Measurements from ENCODE around the gene DLL4. TPM values are rescaled to one million over a fixed set of nuclear protein-coding genes. Genes with fewer than 3 reads are reported as not detected.

The DLL4 gene
- total and polyA plus RNA-seq, 2 donors (not counting 1 experiment from before 2014, with no cell fraction given): 0.07 to 0.30 TPM

- Histone ChIP-seq H3K36me3 (replicated peaks in 1 of 2; ENCODE audit: control extremely low read depth in 1 of 2, control insufficient read depth in 1 of 2, extremely low read depth in 1 of 2, insufficient read depth in 2 of 2, low read length in 1 of 2) (no peaks in the 10 kb centered on the region), H2AFZ (ENCODE audit: insufficient read depth, low read depth, low read length, poor library complexity, severe bottlenecking) (no peak overlapping the region), H3K4me2 (replicated peaks; ENCODE audit: low read depth, low read length, poor library complexity, severe bottlenecking) (no peak overlapping the region), H3K27me3 (replicated peaks in 1 of 4; ENCODE audit: control extremely low read depth in 1 of 4, control insufficient read depth in 3 of 4, insufficient read depth in 4 of 4, low read length in 3 of 4) (no peaks in the 10 kb centered on the region), H3K9ac (ENCODE audit: low read length) (no peak overlapping the region), H3K79me2 (ENCODE audit: control insufficient read depth, insufficient read depth, low read length) (no peaks in the 10 kb centered on the region), H3K4me3 (ENCODE audit: control extremely low read depth in 1 of 5, extremely low read depth in 1 of 5, insufficient read depth in 1 of 5, low read depth in 2 of 5, low read length in 4 of 5) (no peak overlapping the region), H3K27ac (ENCODE audit: low read length in 2 of 2) (no peak overlapping the region), H3K9me3 (ENCODE audit: control extremely low read depth in 1 of 3, control insufficient read depth in 2 of 3, insufficient read depth in 1 of 3, low read length in 2 of 3) (no peaks in the 10 kb centered on the region), H4K20me1 (ENCODE audit: control insufficient read depth, insufficient read depth, low read length, poor library complexity, severe bottlenecking) (no peaks in the 10 kb centered on the region), H3K4me1 (ENCODE audit: control insufficient read depth in 2 of 2, insufficient read depth in 2 of 2, low read length in 2 of 2) (peaks cover 16 to 32% of the 10 kb centered on the region in 2 donors)
- Mint-ChIP-seq H3K27me3 (no peaks in the 10 kb centered on the region), H3K27ac (peak overlapping the region; percentile 75), H3K9me3 (ENCODE audit: insufficient read depth) (no peaks in the 10 kb centered on the region), H3K4me1 (peaks cover 22% of the 10 kb centered on the region), H3K4me3 (no peak overlapping the region)
- intact Hi-C loops (cut with micrococcal nuclease): loop anchor here (10.0 kb wide), 3 partner anchors 505 to 985 kb away; partner anchors contain the start of genes MGA, RTF1 and SPTBN5
- ATAC-seq (ENCODE audit: low read depth): no peak
- POLR2A ChIA-PET: no interaction called here
- no peak for DNase-seq
- TF ChIP-seq CTCF (IDR thresholded peaks at IDR 0.05): no peak
- TF ChIP-seq EZH2 (IDR thresholded peaks at IDR 0.05; ENCODE audit: borderline replicate concordance, insufficient read depth, low read depth, low read length, poor library complexity, severe bottlenecking): no peak
- CTCF ChIA-PET: interaction anchor here (9.5 kb wide), 1 partner anchor 111 kb away, joined by 176 read pairs; no protein-coding TSS in a partner anchor
- WGBS (ENCODE audit: insufficient coverage): 83% methylated on average over 11 of the region's 17 CpGs
Observed at GRCh38 chr15:40909662-40910630, 19.2 kb upstream of the DLL4 start.

GRCh38 chr15:40911141-40911540, 18.0 kb upstream of the DLL4 start:
- Mint-ChIP-seq H3K4me3 (no peak overlapping the region), H3K27me3 (no peaks in the 10 kb centered on the region), H3K4me1 (peaks cover 14% of the 10 kb centered on the region), H3K9me3 (ENCODE audit: insufficient read depth) (no peaks in the 10 kb centered on the region), H3K27ac (no peak overlapping the region)
- DNase-seq: no peak
- CTCF ChIA-PET: interaction anchor here (0.9 to 9.5 kb wide), 4 partner anchors 8 to 110 kb away, joined by 3 to 176 read pairs (median 10); partner anchors contain the start of gene CHAC1
- H3K4me3 ChIP-seq (ENCODE audit: control extremely low read depth in 1 of 5, extremely low read depth in 1 of 5, insufficient read depth in 1 of 5, low read depth in 2 of 5, low read length in 4 of 5): no peak overlapping the region
- POLR2A ChIA-PET: no interaction called here
- TF ChIP-seq CTCF (IDR thresholded peaks at IDR 0.05) (no peak), EZH2 (IDR thresholded peaks at IDR 0.05; ENCODE audit: borderline replicate concordance, insufficient read depth, low read depth, low read length, poor library complexity, severe bottlenecking) (no peak)
- H3K9me3 ChIP-seq (ENCODE audit: control extremely low read depth in 1 of 3, control insufficient read depth in 2 of 3, insufficient read depth in 1 of 3, low read length in 2 of 3): no peaks in the 10 kb centered on the region
- no peak overlapping the region for H3K4me2 ChIP-seq (replicated peaks; ENCODE audit: low read depth, low read length, poor library complexity, severe bottlenecking)
- no peaks in the 10 kb centered on the region for H3K27me3 ChIP-seq (replicated peaks in 1 of 4; ENCODE audit: control extremely low read depth in 1 of 4, control insufficient read depth in 3 of 4, insufficient read depth in 4 of 4, low read length in 3 of 4)
- no peak overlapping the region for H3K27ac ChIP-seq (ENCODE audit: low read length in 2 of 2)
- ATAC-seq (ENCODE audit: low read depth): no peak
- peaks cover 8 to 20% of the 10 kb centered on the region in 2 donors for H3K4me1 ChIP-seq (ENCODE audit: control insufficient read depth in 2 of 2, insufficient read depth in 2 of 2, low read length in 2 of 2)
- H3K9ac ChIP-seq (ENCODE audit: low read length): no peak overlapping the region
- no peaks in the 10 kb centered on the region for H3K79me2 ChIP-seq (ENCODE audit: control insufficient read depth, insufficient read depth, low read length)
- H2AFZ ChIP-seq (ENCODE audit: insufficient read depth, low read depth, low read length, poor library complexity, severe bottlenecking): no peak overlapping the region
- H3K36me3 ChIP-seq (replicated peaks in 1 of 2; ENCODE audit: control extremely low read depth in 1 of 2, control insufficient read depth in 1 of 2, extremely low read depth in 1 of 2, insufficient read depth in 2 of 2, low read length in 1 of 2): no peaks in the 10 kb centered on the region
- H4K20me1 ChIP-seq (ENCODE audit: control insufficient read depth, insufficient read depth, low read length, poor library complexity, severe bottlenecking): no peaks in the 10 kb centered on the region
- intact Hi-C loops (cut with micrococcal nuclease): no loop called here
- WGBS (ENCODE audit: insufficient coverage): 61% methylated on average over 6 of the region's 7 CpGs
